GM12875 (cell line): ENCODE data around the gene CACNA2D1.
"Not testable (repeated sequence)": the region's sequence is repeated elsewhere in the genome, so short reads cannot be mapped to it uniquely, and the experiment has no call there.

Experiments used
- H3K4me3 ChIP-seq: one replicate; pipeline ENCODE4 v1.5.1; 2011; ENCODE audit warnings: low read depth, low read length, control low read depth
- TF ChIP-seq, protein P1 (sequence below): IDR thresholded peaks from 2 replicates; pipeline ENCODE4 v1.5.1; 2011; ENCODE audit warnings: low read depth, mild to moderate bottlenecking, control low read depth, inconsistent platforms, low read length, moderate library complexity, borderline replicate concordance; ENCODE audit not compliant: insufficient read depth

The CACNA2D1 gene

DNA sequence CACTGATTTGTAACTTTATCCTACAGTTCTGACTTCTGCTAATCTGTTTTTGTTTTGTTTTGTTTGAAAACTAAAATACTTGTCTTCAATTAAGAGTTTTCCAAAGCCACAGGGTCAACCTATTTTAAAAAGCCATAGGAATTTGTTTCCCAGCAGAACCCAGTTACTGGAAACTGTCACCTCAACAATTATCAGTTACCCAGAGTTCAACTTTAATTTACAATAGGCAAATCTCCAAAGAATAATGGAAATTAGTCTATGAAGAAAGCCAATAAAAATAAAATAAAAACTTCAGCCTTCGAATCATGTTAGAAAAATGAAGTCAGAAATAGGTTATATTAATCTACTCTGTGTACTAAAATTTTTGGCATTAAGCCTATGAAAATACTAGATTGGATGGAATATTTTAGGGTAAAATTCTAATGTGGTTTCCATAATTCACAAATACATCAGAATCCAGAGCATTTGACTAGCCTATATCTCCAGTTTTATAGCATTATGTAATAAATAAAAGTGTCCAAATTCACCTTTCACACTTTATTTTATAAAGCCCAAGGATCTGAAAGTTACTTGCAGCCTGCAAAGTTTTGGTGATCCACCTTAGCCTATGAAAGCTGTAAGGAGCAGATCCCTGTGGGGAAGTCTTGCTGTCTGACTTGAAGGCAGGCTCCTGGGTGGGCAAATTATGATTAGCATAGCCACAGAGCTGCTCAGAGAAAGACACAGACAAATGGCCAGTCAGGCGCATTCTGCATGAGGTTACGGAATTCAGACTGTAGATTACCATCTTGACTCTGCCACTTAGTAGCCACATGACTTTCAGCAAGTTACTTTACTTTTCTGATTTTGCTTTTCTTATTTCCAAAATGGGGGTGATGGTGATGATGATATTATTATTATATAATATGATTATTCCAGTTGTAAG lies 423.8 kb downstream of the CACNA2D1 start:
- TF ChIP-seq, protein P1, sequence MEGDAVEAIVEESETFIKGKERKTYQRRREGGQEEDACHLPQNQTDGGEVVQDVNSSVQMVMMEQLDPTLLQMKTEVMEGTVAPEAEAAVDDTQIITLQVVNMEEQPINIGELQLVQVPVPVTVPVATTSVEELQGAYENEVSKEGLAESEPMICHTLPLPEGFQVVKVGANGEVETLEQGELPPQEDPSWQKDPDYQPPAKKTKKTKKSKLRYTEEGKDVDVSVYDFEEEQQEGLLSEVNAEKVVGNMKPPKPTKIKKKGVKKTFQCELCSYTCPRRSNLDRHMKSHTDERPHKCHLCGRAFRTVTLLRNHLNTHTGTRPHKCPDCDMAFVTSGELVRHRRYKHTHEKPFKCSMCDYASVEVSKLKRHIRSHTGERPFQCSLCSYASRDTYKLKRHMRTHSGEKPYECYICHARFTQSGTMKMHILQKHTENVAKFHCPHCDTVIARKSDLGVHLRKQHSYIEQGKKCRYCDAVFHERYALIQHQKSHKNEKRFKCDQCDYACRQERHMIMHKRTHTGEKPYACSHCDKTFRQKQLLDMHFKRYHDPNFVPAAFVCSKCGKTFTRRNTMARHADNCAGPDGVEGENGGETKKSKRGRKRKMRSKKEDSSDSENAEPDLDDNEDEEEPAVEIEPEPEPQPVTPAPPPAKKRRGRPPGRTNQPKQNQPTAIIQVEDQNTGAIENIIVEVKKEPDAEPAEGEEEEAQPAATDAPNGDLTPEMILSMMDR = no peak
- H3K4me3 ChIP-seq = no peak overlapping the region

DNA sequence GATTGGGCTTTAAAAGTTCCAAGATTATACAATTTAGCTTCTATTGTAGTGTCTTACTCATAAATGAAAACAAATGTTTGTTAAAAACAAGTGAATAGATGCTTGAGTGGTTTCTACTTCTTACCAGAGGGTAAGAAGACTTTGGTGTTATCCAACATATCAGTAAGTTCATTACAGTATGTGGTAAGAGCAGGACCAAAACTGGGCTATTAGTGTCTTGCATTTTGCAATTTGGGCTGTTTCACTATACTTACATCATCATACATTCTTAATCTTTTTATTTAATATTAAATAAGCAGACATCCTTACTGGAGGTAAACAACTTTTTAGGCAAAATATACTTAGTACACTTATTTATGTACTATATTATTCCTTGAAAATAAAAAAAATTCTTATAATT lies 425.4 kb downstream of the CACNA2D1 start:
- no peak overlapping the region for H3K4me3 ChIP-seq
- TF ChIP-seq, protein P1 = no peak

DNA sequence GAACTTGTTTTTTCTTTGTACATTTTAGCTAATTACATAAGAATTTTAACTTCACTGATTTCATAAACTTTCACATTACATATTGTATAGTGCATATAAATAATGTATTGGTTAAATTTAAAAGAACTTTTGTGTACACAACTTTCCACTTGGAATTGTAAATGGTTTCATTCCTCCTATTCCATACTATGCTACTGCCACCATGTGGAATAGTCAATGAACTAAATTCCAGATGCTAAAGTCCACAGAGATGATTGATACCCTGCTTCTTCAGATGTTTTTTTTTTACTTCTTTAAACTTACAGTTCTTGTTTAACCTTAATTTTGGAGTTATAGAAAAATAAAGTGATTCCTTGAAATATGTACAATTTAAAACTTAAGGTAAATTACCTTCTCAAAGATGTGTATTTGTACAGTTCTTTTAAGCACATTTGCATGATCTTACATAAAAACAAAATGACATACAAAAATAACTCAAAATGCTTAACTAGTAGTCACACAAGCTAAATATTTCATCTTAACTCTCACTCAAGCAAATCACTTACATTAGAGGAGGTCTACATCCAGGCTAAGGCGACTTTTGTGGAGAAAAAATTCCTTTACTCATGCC lies 426.1 kb downstream of the CACNA2D1 start:
- H3K4me3 ChIP-seq = no peak overlapping the region
- TF ChIP-seq, protein P1 = no peak

GRCh38 chr7:82015751-82016150 lies 427.8 kb downstream of the CACNA2D1 start:
- H3K4me3 ChIP-seq = no peak overlapping the region
- TF ChIP-seq, protein P1 = no peak

GRCh38 chr7:82014574-82014973 lies 429.0 kb downstream of the CACNA2D1 start:
- not testable (repeated sequence) for H3K4me3 ChIP-seq

- TF ChIP-seq, protein P1 = no peak
- no peak overlapping the region for H3K4me3 ChIP-seq
These were observed 431.1 kb downstream of the CACNA2D1 start for GRCh38 chr7:82012453-82012852.

DNA sequence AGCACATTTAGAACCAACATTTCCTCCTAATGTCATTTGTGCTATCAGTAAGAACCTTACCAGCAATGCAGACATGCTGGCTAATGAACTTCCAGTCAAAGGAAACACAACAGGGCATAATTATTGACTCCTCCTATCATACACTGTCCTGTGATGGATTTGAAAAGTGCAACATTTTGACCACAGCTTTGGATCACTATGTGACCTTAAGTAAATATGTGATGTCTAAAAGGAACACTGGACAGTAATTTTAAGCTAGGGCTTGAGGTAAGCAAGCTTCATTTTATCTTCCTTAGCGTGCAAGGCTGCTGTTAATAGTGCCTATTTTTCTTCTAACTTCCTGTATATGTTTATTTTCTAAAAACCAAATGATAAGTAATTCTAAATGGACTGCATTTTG lies 433.2 kb downstream of the CACNA2D1 start:
- TF ChIP-seq, protein P1 = no peak
- H3K4me3 ChIP-seq = no peak overlapping the region
